IPS-NIHi7 (cell line): Measurements from ENCODE around the gene RETREG1.
"Not testable (repeated sequence)": the region's sequence is repeated elsewhere in the genome, so short reads cannot be mapped to it uniquely, and the experiment has no call there.

Experiments
- DNase-seq: peaks from one replicate; pipeline ENCODE4 v3.0.0; 2012; ENCODE audit warnings: mixed read lengths; ENCODE audit errors: extremely low spot score

RETREG1 gene

DNA sequence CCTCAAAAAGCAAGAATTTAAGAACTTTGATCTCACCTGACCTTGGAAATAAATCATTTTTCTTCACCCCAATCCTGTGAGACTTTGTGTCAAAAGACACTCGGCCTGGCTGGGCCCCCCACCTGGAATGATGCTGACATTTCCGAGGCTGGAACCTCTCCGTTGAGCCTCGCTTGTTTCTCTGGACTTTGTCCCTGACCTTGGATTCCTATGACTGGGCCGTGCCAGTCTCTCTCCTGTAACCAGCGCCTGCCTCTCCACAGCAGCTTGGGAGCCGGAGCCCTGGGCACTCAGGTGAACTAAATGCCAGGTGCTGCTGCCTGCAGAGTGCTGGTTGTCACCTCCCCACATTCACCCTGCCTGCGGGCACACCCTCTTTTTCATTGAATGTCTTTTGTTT lies 62.7 kb downstream of the RETREG1 start:
- DNase-seq: no peak

- peak; percentile 80 for DNase-seq
Observed at GRCh38 chr5:16552666-16553343, 64.0 kb downstream of the RETREG1 start.

GRCh38 chr5:16551628-16552027 lies 65.2 kb downstream of the RETREG1 start:
- DNase-seq: no peak

DNA sequence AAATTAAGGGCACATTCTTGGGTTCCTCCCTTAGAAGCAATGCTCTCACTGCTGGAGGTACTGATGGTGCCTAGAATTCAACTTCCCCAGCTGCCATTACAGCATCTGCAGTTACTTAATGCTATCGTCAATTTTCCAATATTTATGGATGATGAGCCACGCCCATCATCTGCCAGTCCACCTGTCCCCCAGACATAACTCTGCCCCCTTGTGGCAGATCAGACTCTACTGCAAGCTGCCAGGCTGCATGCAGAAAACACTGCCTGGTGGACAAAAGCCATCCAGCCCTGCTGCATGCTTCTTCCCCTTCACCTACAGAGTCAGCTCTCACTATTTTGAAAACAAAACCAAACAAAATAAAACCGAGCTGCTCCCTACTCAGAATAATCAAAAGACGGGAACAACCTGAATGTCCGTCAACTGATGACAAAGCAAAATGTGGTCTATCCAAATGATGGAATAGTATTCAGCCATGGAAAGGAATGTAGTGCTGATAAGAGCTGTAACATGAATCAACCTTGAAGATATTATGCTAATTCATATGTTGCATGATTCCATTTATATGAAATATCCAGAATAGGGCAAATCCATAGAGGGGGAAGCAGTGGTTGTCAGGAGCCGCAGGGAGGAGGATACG lies 66.4 kb downstream of the RETREG1 start:
- DNase-seq: peak; percentile 80

GRCh38 chr5:16549491-16550206 lies 67.1 kb downstream of the RETREG1 start:
- no peak for DNase-seq

GRCh38 chr5:16548812-16549211 lies 68.0 kb downstream of the RETREG1 start:
- DNase-seq: no peak

DNA sequence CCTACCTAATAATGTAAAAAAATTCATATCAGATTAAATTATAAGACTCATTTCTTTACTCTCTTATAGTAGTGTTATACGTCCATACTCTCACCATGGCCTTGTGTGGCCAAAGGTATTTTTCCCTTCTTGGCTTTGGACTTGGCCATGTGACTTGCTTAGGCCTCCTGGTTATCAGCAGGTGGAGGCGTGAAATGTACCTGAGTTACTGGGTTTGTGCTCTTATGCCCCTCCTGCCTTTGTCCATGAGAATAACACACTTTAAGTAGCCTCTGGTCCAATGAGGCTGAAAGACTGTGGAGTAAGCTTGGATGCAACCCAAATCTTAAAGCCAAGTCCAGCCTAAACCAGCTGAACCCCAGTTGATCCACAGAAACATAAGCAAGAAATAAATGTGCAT lies 68.7 kb downstream of the RETREG1 start:
- DNase-seq: no peak

GRCh38 chr5:16547200-16547842 lies 69.5 kb downstream of the RETREG1 start:
- no peak for DNase-seq

- DNase-seq: no peak
Observed at GRCh38 chr5:16546732-16547131, 70.1 kb downstream of the RETREG1 start.

- DNase-seq: no peak
Observed at GRCh38 chr5:16544607-16545374, 72.0 kb downstream of the RETREG1 start.

DNA sequence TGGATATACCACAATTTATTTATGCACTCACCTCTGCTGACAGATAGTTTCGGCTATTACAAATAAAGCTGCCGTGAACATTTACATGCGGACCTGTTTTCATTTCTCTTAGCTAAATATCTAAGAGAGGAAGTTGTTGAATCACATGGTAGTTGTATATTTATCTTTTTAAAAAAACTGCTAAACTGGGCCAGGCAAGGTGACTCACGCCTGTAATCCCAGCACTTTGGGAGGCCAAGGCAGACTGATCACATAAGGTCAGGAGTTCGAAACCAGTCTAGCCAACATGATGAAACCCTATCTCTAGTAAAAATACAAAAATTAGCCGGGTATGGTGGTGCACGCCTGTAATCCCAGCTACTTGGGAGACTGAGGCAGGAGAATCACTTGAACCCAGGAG lies 73.6 kb downstream of the RETREG1 start:
- DNase-seq: not testable (repeated sequence)

DNA sequence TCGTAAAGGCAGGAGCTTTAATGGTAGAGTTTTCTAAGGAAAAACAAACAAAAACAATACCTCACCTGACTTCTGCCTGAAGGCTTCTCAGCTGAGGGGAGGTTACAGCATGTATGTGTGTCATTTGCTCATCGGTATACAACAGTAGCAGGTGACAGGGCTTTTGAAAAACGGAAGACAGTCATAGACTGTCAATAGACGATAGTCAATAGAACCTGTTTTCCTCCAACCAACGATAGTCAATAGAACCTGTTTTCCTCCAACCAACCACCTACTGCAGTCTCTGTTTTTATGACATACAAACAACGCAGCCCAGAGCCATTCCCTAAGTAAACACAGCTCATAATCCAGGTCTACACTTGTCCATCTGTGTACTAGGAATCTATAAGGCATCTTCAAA lies 74.6 kb downstream of the RETREG1 start:
- DNase-seq: no peak

DNA sequence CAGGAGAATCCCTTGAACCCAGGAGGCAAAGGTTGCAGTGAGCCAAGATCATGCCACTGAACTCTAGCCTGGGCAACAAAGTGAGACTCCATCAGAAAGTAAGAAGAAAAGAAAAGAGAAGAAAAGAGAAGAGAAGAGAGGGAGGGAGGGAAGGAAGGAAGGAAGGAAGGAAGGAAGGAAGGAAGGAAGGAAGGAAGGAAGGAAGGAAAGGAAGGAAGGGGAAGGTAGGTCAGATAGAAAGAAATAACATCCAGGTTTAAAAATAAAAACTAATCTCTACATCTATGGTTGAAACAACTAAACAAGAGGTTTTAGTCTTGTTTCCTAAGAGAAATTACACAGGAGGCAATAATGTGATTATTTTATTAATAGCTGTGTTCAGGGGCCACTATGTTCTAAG lies 75.2 kb downstream of the RETREG1 start:
- not testable (repeated sequence) for DNase-seq

- DNase-seq: no peak
Observed at GRCh38 chr5:16540421-16540820, 76.4 kb downstream of the RETREG1 start.

DNA sequence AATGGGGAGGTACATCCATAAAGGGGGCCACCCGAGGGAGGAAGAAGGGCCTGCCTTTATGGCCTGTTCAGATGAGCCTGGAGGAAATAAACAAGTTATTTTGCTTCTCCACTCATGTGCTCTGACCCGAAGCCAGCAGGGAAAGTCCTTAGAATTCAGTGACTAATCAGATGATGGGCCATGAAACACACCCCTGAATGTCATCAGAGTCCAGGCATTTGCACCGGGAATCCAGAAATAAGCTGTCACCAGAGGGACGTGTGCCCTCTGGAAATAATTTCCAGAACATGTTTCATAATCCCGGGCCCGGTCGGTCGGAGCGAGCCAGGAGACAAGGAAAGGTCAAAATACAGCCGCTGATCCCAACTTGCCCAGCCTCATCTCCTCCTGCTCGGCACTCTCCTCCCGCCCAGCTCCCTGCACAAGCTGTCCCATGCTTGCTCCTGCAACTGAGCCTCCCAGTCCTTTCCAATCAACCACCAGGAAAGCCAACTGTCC lies 77.6 kb downstream of the RETREG1 start:
- DNase-seq: no peak

DNA sequence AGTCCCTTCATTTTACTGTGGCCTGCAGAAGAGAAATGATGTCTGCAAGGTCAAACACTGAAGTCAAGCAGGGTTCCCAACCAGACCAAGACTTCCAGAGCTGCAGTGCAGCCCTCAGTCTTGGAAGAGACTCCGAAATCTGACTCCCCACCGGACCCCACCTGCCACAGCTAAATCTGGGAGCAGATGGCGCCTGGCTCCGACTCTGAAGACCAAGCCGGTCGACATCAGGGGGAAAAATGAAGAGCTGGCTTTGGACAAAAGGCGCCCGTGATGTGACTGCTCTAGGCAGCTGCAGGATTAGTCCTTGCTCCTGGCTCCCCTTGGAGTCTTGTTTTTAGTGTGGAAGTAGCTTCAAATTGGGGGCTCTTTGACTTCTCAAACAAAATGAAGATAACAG lies 78.8 kb downstream of the RETREG1 start:
- DNase-seq: no peak

- DNase-seq: no peak
Observed at GRCh38 chr5:16536818-16537217, 80.0 kb downstream of the RETREG1 start.

- DNase-seq: no peak
Observed at GRCh38 chr5:16536246-16536645, 80.6 kb downstream of the RETREG1 start.

DNA sequence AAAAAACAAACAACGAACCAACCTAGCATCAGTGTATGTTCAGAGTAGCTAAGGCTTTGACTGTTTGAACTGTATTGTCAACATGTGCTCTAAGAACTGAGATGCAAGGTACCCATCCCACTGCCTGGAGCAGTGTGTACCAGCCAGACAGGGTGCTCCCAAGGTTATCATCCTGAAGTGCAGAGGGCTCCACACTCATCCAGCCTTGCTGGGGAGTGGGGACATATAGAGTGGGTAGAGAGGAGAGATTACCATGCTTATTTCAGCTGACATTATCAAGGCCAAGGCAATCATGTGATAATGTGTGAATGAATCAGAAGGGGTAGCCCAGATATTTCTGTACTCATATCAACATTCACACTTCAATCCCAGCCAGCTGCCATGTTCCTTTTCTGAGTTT lies 82.5 kb downstream of the RETREG1 start:
- no peak for DNase-seq

DNA sequence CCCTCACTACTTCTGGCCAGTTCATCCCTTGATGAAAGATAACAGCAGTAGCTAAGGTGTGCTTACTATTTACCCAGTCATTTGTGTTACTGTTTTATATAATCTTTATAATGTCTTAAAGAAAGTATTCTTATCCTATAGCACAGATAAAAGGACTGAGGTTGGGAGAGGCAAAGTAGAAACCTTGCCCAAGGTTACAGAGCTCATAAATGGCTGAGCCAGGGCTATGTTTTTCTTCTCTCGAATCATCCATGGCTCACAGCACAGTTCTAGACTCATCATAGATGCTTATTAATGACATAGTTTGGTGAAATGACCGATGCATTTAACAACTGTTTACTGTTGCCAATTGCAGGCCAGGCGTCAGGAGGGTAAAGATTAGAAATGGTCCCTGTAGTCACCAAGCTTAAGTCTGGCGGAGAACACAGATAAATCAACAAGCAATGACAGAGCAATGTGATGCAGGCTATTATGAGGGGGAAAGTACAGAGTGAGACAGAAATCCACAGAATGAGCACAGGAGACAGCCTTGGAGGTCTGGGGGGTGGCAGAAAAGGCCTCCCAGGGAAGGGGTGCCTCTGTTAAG lies 85.6 kb downstream of the RETREG1 start:
- DNase-seq: no peak

- DNase-seq: no peak
Observed at GRCh38 chr5:16529306-16529705, 87.5 kb downstream of the RETREG1 start.
